HepG2 (cell line): ENCODE data around the gene SLC13A3. TPM values are rescaled to one million over a fixed set of nuclear protein-coding genes. Genes with fewer than 3 reads are reported as not detected.

Source experiments
- ATAC-seq: fragments of 200-7000 bp; cut with Tn5 transposase; 3 replicates; pipeline ENCODE4 v1.9.1; 2020; ENCODE audit warnings: mild to moderate bottlenecking, moderate library complexity
- BruUV-seq: library from RNA; stranded (reverse); fragments of 400-500 nt; replicated peaks from 2 replicates; lab custom pipeline; 2021; lab: Mats Ljungman, UMichigan
- CTCF ChIA-PET: fragments of 300-600 bp; formaldehyde crosslinking; extraction: SDS; loops from one replicate; lab custom pipeline; 2021; ENCODE audit warnings: low total read pairs, inconsistent platforms, low intra/inter-chr PET ratio; lab: Yijun Ruan, JAX
- POLR2A ChIA-PET: fragments of 350-600 bp; sonication (Branson Sonifier 250); formaldehyde crosslinking; loops from one replicate; lab custom pipeline; 2020; ENCODE audit warnings: antibody characterized with exemption, inconsistent platforms; lab: Yijun Ruan, JAX
- DNase-seq: peaks from one replicate; pipeline ENCODE4 v3.0.0-alpha.2; 2015; ENCODE audit warnings: low spot score
- FAIRE-seq: peaks from 3 replicates; lab custom pipeline; 2011; peaks lifted over from hg19 to GRCh38; lab: Jason Lieb, UNC
- H2AFZ ChIP-seq: one replicate; pipeline ENCODE4 v1.6.1; 2011; ENCODE audit warnings: low read length, inconsistent platforms
- H3K27ac ChIP-seq: fragments of 300-600 bp; 3 replicates; pipeline ENCODE4 v1.8.0; 2011; ENCODE audit warnings: mixed run types, mild to moderate bottlenecking, mixed read lengths, low read length, inconsistent platforms; ENCODE audit not compliant: insufficient read depth; ENCODE audit errors: extremely low read length
- H3K27me3 ChIP-seq, 2 experiments: fragments of 200-600 bp in 1 of 2; 2 replicates in 1 of 2; 3 replicates in 1 of 2; pipeline versions ENCODE4 v1.6.0 to v1.8.0; 2011; ENCODE audit warnings: low read length in 2 of 2, mild to moderate bottlenecking in 2 of 2, moderate library complexity in 2 of 2, inconsistent platforms in 1 of 2; ENCODE audit not compliant: insufficient read depth in 2 of 2, control insufficient read depth in 1 of 2
- H3K36me3 ChIP-seq, 2 experiments: fragments of 200-600 bp in 1 of 2; replicated peaks in 1 of 2; 2 replicates in 1 of 2; 3 replicates in 1 of 2; pipeline versions ENCODE4 v1.5.1 to v1.8.0; 2011; ENCODE audit warnings: low read length in 2 of 2, inconsistent platforms in 1 of 2; ENCODE audit not compliant: insufficient read depth in 2 of 2, control insufficient read depth in 1 of 2
- H3K4me1 ChIP-seq: 2 replicates; pipeline ENCODE4 v1.5.1; 2012; ENCODE audit warnings: low read length, inconsistent platforms; ENCODE audit not compliant: insufficient read depth
- H3K4me2 ChIP-seq: 2 replicates; pipeline ENCODE4 v1.6.0; 2011; ENCODE audit warnings: low read depth, low read length, inconsistent platforms
- H3K4me3 ChIP-seq, 3 experiments: fragments of 200-600 bp in 1 of 3; sonication (generic), shearing (Covaris generic) in 1 of 3; replicated peaks in 1 of 3; 2 replicates each; pipeline ENCODE4 v1.5.1; 2011 to 2016; ENCODE audit warnings: low read length in 3 of 3, inconsistent platforms in 2 of 3, low read depth in 2 of 3, mild to moderate bottlenecking in 2 of 3, control low read depth in 1 of 3, mixed read lengths in 1 of 3; ENCODE audit not compliant: insufficient read depth in 1 of 3
- H3K79me2 ChIP-seq: one replicate; pipeline ENCODE4 v1.6.1; 2011; ENCODE audit warnings: low read length, inconsistent platforms; ENCODE audit not compliant: insufficient read depth
- H3K9ac ChIP-seq: 2 replicates; pipeline ENCODE4 v1.6.0; 2011; ENCODE audit warnings: mild to moderate bottlenecking, low read depth, low read length, inconsistent platforms; ENCODE audit not compliant: insufficient read depth
- H3K9me3 ChIP-seq: 2 replicates; pipeline ENCODE4 v1.5.1; 2012; ENCODE audit warnings: mild to moderate bottlenecking, low read length
- H4K20me1 ChIP-seq: 2 replicates; pipeline ENCODE4 v1.6.0; 2011; ENCODE audit warnings: inconsistent platforms, mild to moderate bottlenecking, low read length, moderate library complexity; ENCODE audit not compliant: insufficient read depth
- ATF4 ChIP-seq, 2 experiments: fragments of 450-650 bp in 1 of 2; sonication (generic) in 1 of 2; formaldehyde crosslinking; IDR thresholded peaks; 2 replicates each; pipeline versions ENCODE4 v1.5.0 to v1.8.0; 2020 to 2022; ENCODE audit warnings: mild to moderate bottlenecking in 1 of 2, missing genetic modification reagents in 1 of 2
- ERF ChIP-seq: IDR thresholded peaks from 2 replicates; pipeline ENCODE4 v1.6.1; 2018; ENCODE audit warnings: missing biosample characterization, missing genetic modification reagents
- FLYWCH1 ChIP-seq: sonication (generic); formaldehyde crosslinking; IDR thresholded peaks from 2 replicates; pipeline ENCODE4 v1.8.1; 2023; ENCODE audit warnings: mild to moderate bottlenecking, missing genetic modification reagents
- KDM1A ChIP-seq: IDR thresholded peaks from 2 replicates; pipeline ENCODE4 v1.6.1; 2016; ENCODE audit warnings: missing compliant biosample characterization
- KLF6 ChIP-seq: IDR thresholded peaks from 2 replicates; pipeline ENCODE4 v1.8.0; 2016; ENCODE audit warnings: missing biosample characterization, missing genetic modification reagents
- NCOA2 ChIP-seq: sonication (generic); formaldehyde crosslinking; IDR thresholded peaks from 2 replicates; pipeline ENCODE4 v1.8.0; 2022; ENCODE audit warnings: inconsistent platforms
- REL ChIP-seq: sonication (generic); formaldehyde crosslinking; conservative IDR thresholded peaks from 2 replicates; pipeline ENCODE4 v1.8.0; 2022; ENCODE audit warnings: mild to moderate bottlenecking, missing genetic modification reagents, moderate library complexity
- SALL1 ChIP-seq: sonication (generic); formaldehyde crosslinking; IDR thresholded peaks from 2 replicates; pipeline ENCODE4 v1.8.0; 2022; ENCODE audit warnings: mild to moderate bottlenecking, missing genetic modification reagents
- TEF ChIP-seq: sonication (generic); formaldehyde crosslinking; IDR thresholded peaks from 2 replicates; pipeline ENCODE4 v1.5.0; 2020; ENCODE audit warnings: missing genetic modification reagents
- TFDP2 ChIP-seq: sonication (generic); formaldehyde crosslinking; IDR thresholded peaks from 2 replicates; pipeline ENCODE4 v1.4.0; 2020; ENCODE audit warnings: missing genetic modification reagents
- TGIF2 ChIP-seq: IDR thresholded peaks from 2 replicates; pipeline ENCODE4 v1.6.1; 2016; ENCODE audit warnings: control low read depth, missing compliant biosample characterization
- ZBTB25 ChIP-seq: IDR thresholded peaks from 2 replicates; pipeline ENCODE4 v1.6.1; 2018; ENCODE audit warnings: missing genetic modification reagents
- ZNF512 ChIP-seq: sonication (generic); formaldehyde crosslinking; IDR thresholded peaks from 2 replicates; pipeline ENCODE4 v1.4.0; 2020; ENCODE audit warnings: mild to moderate bottlenecking, missing genetic modification reagents
- ZNF569 ChIP-seq: sonication (generic); formaldehyde crosslinking; IDR thresholded peaks from 2 replicates; pipeline ENCODE4 v1.5.0; 2020; ENCODE audit warnings: mild to moderate bottlenecking, missing genetic modification reagents, moderate library complexity, borderline replicate concordance
- ZNF577 ChIP-seq: sonication (generic); formaldehyde crosslinking; IDR thresholded peaks from 2 replicates; pipeline ENCODE4 v1.4.0; 2020; ENCODE audit warnings: mild to moderate bottlenecking, low read depth, missing genetic modification reagents, borderline replicate concordance
- ZNF691 ChIP-seq: sonication (generic); formaldehyde crosslinking; IDR thresholded peaks from 2 replicates; pipeline ENCODE4 v1.4.0; 2020; ENCODE audit warnings: missing genetic modification reagents, low read depth, mild to moderate bottlenecking, borderline replicate concordance
- WGBS: methylation state at CpG from one replicate; pipeline ENCODE4 v1.1.6; 2017; ENCODE audit warnings: low lambda C conversion rate; 5-methylcytosine and 5-hydroxymethylcytosine counted together
- in situ Hi-C: cut with HindIII; loops from 2 replicates; pipeline ENCODE4 v1.10.0; 2017; ENCODE audit warnings: low pct_unique_long_range_greater_than_20kb; ENCODE audit not compliant: extremely low pct_ligation_motif_present
- intact Hi-C: fragments of 100-400 bp; cut with micrococcal nuclease; formaldehyde crosslinking; loops from one replicate; pipeline ENCODE4 v1.10.0; 2022; ENCODE audit not compliant: unreplicated experiment
- polyA plus RNA-seq, 8 experiments: library from polyadenylated mRNA; depleted of rRNA in 3 of 8; stranded (reverse) in 7 of 8; unstranded in 1 of 8; fragments of >200 nt; fragmentation: Illumina TruSeq in 4 of 8; extraction: Trizol in 4 of 8; gene quantifications; 2 replicates each; pipeline versions ENCODE4 v1.2.1 to v1.2.3, GENCODE V29; 2011 to 2016; ENCODE audit warnings: low read depth in 4 of 8, missing spikeins in 1 of 8, mixed read lengths in 1 of 8; ENCODE audit not compliant: insufficient read depth in 1 of 8
- total RNA-seq, 5 experiments: library from RNA; depleted of rRNA; stranded (reverse); fragments of >200 nt; fragmentation: Illumina TruSeq; extraction: Trizol; gene quantifications; 2 replicates each; pipeline ENCODE4 v1.2.3, GENCODE V29; 2016; ENCODE audit warnings: low read depth in 1 of 5

SLC13A3 gene
- total and polyA plus RNA-seq, 2 of the 13 experiments (the other 11 are each of a cell fraction or from before 2014, with no cell fraction given): 66.5 to 76.0 TPM

- POLR2A ChIA-PET: no interaction called here
- BruUV-seq: no TSS peak
- WGBS: 60% methylated on average over 2 of the region's 2 CpGs
- Histone ChIP-seq H3K4me1 (peaks cover 5% of the 10 kb centered on the region), H3K36me3 (no peaks in the 10 kb centered on the region), H3K27ac (no peak overlapping the region), H4K20me1 (no peaks in the 10 kb centered on the region), H3K4me2 (no peak overlapping the region), H3K9me3 (no peaks in the 10 kb centered on the region), H3K4me3 (no peak overlapping the region), H3K9ac (no peak overlapping the region), H3K79me2 (no peaks in the 10 kb centered on the region), H3K27me3 (peaks cover 1 to 18% of the 10 kb centered on the region in 2 experiments; a peak in 2 of 5 replicates), H2AFZ (no peak overlapping the region)
- no peak for TF ChIP-seq ZNF577 (CRISPR knock-in tag)
- no peak for TF ChIP-seq TEF (CRISPR knock-in tag)
- TF ChIP-seq ZBTB25 (CRISPR knock-in tag): no peak
- TF ChIP-seq REL: no peak
- TF ChIP-seq TGIF2: no peak
- no peak for TF ChIP-seq KLF6
- no peak for TF ChIP-seq NCOA2
- no peak for TF ChIP-seq ZNF691 (CRISPR knock-in tag)
- no peak for TF ChIP-seq ZNF569 (CRISPR knock-in tag)
- no peak for TF ChIP-seq KDM1A
- TF ChIP-seq ATF4 (CRISPR knock-in tag; IDR thresholded peaks at IDR 0.05): no peak
- no peak for TF ChIP-seq FLYWCH1 (CRISPR knock-in tag)
- TF ChIP-seq ZNF512 (CRISPR knock-in tag): no peak
- TF ChIP-seq SALL1: no peak
- no peak for TF ChIP-seq ERF
- no peak for TF ChIP-seq TFDP2
- FAIRE-seq (peak; percentile 30), DNase-seq (no peak), ATAC-seq (peak; percentile 60; the same call in 2 of the 3 replicates)
- intact Hi-C loops: no loop called here
- CTCF ChIA-PET: no interaction called here
- in situ Hi-C loops: no loop called here
These were observed 112.1 kb downstream of the SLC13A3 start for GRCh38 chr20:46539113-46539512.
